HCT116 (cell line): ENCODE data around the gene GARS1. TPM values are rescaled to one million over a fixed set of nuclear protein-coding genes. Genes with fewer than 3 reads are reported as not detected.

ENCODE experiments used
- ATAC-seq: fragments of 200-7000 bp; cut with Tn5 transposase; 2 replicates; pipeline ENCODE4 v1.9.1; 2020; ENCODE audit warnings: mild to moderate bottlenecking, moderate library complexity
- BruUV-seq: library from RNA; stranded (reverse); fragments of 400-500 nt; replicated peaks from 2 replicates; lab custom pipeline; 2021; lab: Mats Ljungman, UMichigan
- CTCF ChIA-PET: fragments of 300-600 bp; sonication (Branson Sonifier 250); formaldehyde crosslinking; loops from one replicate; lab custom pipeline; 2021; ENCODE audit warnings: antibody characterized with exemption; lab: Charles Lee
- POLR2A ChIA-PET: fragments of 300-600, 350-600 bp; sonication (Branson Sonifier 250); formaldehyde crosslinking; loops from one replicate; lab custom pipeline; 2021; ENCODE audit warnings: antibody characterized with exemption; lab: Charles Lee
- RAD21 ChIA-PET, 2 experiments: fragments of 300-600 bp; sonication (Branson Sonifier 250); formaldehyde crosslinking; loops; one replicate each; lab custom pipeline; 2023; ENCODE audit warnings: low total read pairs in 2 of 2; ENCODE audit not compliant: uncharacterized antibody in 2 of 2, unreplicated experiment in 2 of 2, low non-redundant PET in 1 of 2; lab: Charles Lee
- DNase-seq: peaks from one replicate; pipeline ENCODE4 v3.0.0-alpha.2; 2010; ENCODE audit warnings: low read depth, low spot score
- H2AFZ ChIP-seq: fragments of 200-600 bp; shearing (Covaris generic), sonication (generic); 2 replicates; pipeline ENCODE4 v1.6.1; 2017; ENCODE audit warnings: low read depth, mixed run types, mixed read lengths, antibody characterized with exemption, low read length; ENCODE audit not compliant: poor library complexity, severe bottlenecking
- H3K27ac ChIP-seq: 2 replicates; pipeline ENCODE4 v1.5.1; 2012; ENCODE audit warnings: low read depth, low read length
- H3K27me3 ChIP-seq: fragments of 200-600 bp; sonication (generic); 2 replicates; pipeline ENCODE4 v1.6.1; 2016; ENCODE audit warnings: mixed run types, low read length, mixed read lengths; ENCODE audit not compliant: insufficient read depth
- H3K36me3 ChIP-seq, 2 experiments: fragments of 200-500 bp in 1 of 2; fragments of 200-600 bp in 1 of 2; sonication (Bioruptor generic) in 1 of 2; sonication (generic) in 1 of 2; 2 replicates each; pipeline versions ENCODE4 v1.5.1 to v1.6.1; 2014 to 2016; ENCODE audit warnings: low read length in 2 of 2, inconsistent platforms in 1 of 2, mixed read lengths in 1 of 2, mixed run types in 1 of 2; ENCODE audit not compliant: insufficient read depth in 2 of 2, control insufficient read depth in 1 of 2
- H3K4me1 ChIP-seq, 2 experiments: fragments of 200-600 bp in 1 of 2; sonication (generic) in 1 of 2; 2 replicates each; pipeline versions ENCODE4 v1.5.1 to v1.6.1; 2012 to 2017; ENCODE audit warnings: low read length in 2 of 2, inconsistent platforms in 1 of 2, mild to moderate bottlenecking in 1 of 2, mixed read lengths in 1 of 2, mixed run types in 1 of 2, moderate library complexity in 1 of 2; ENCODE audit not compliant: insufficient read depth in 2 of 2, control insufficient read depth in 1 of 2
- H3K4me2 ChIP-seq: fragments of 200-600 bp; sonication (generic); 2 replicates; pipeline ENCODE4 v1.6.1; 2017; ENCODE audit warnings: mixed run types, low read length, mixed read lengths
- H3K4me3 ChIP-seq, 2 experiments: fragments of 200-600 bp in 1 of 2; sonication (generic) in 1 of 2; replicated peaks in 1 of 2; 2 replicates each; pipeline ENCODE4 v1.5.1; 2011 to 2016; ENCODE audit warnings: low read length in 2 of 2, control low read depth in 1 of 2, low read depth in 1 of 2, mild to moderate bottlenecking in 1 of 2, mixed read lengths in 1 of 2, mixed run types in 1 of 2
- H3K79me2 ChIP-seq: fragments of 200-600 bp; sonication (generic); 2 replicates; pipeline ENCODE4 v1.6.1; 2017; ENCODE audit warnings: mild to moderate bottlenecking, mixed run types, low read length, moderate library complexity, mixed read lengths; ENCODE audit not compliant: insufficient read depth
- H3K9ac ChIP-seq: fragments of 200-600 bp; sonication (generic); 2 replicates; pipeline ENCODE4 v1.6.1; 2016; ENCODE audit warnings: low read length, mixed read lengths
- H3K9me2 ChIP-seq: fragments of 200-600 bp; sonication (generic), shearing (Covaris generic); 2 replicates; pipeline ENCODE4 v1.6.1; 2017; ENCODE audit warnings: mixed run types, mild to moderate bottlenecking, moderate library complexity; ENCODE audit not compliant: insufficient read depth
- H3K9me3 ChIP-seq, 2 experiments: fragments of 200-500 bp in 1 of 2; fragments of 200-600 bp in 1 of 2; sonication (Bioruptor generic) in 1 of 2; sonication (generic) in 1 of 2; 2 replicates each; pipeline ENCODE4 v1.6.1; 2014 to 2017; ENCODE audit warnings: low read length in 2 of 2, mixed read lengths in 2 of 2, inconsistent platforms in 1 of 2, low read depth in 1 of 2, mild to moderate bottlenecking in 1 of 2, mixed run types in 1 of 2, moderate library complexity in 1 of 2; ENCODE audit not compliant: control insufficient read depth in 1 of 2, insufficient read depth in 1 of 2
- H4K20me1 ChIP-seq: fragments of 200-600 bp; sonication (generic), shearing (Covaris generic); 2 replicates; pipeline ENCODE4 v1.6.1; 2017; ENCODE audit warnings: mixed run types, mild to moderate bottlenecking, moderate library complexity; ENCODE audit not compliant: insufficient read depth
- CEBPB ChIP-seq: IDR thresholded peaks from 2 replicates; pipeline ENCODE4 v1.6.1; 2012; ENCODE audit warnings: low read depth
- CTCF ChIP-seq, 3 experiments: fragments of 200-600 bp in 1 of 3; sonication (generic) in 1 of 3; IDR thresholded peaks in 2 of 3; conservative IDR thresholded peaks in 1 of 3; 2 replicates each; pipeline ENCODE4 v1.5.1; 2012 to 2017; ENCODE audit warnings: low read depth in 2 of 3, low read length in 2 of 3, antibody characterized with exemption in 1 of 3, borderline replicate concordance in 1 of 3, control low read depth in 1 of 3, mild to moderate bottlenecking in 1 of 3, mixed read lengths in 1 of 3, mixed run types in 1 of 3, moderate library complexity in 1 of 3; ENCODE audit not compliant: insufficient read depth in 1 of 3
- FOSL1 ChIP-seq: IDR thresholded peaks from 2 replicates; pipeline ENCODE4 v1.6.1; 2012; ENCODE audit warnings: low read depth
- POLR2A ChIP-seq: IDR thresholded peaks from 2 replicates; pipeline ENCODE4 v1.7.0; 2011; ENCODE audit warnings: borderline replicate concordance; ENCODE audit not compliant: insufficient read depth, insufficient read length; ENCODE audit errors: extremely low read depth
- POLR2AphosphoS5 ChIP-seq: IDR thresholded peaks from 2 replicates; pipeline ENCODE4 v1.6.1; 2011; ENCODE audit warnings: mild to moderate bottlenecking, low read depth, low read length, moderate library complexity
- RAD21 ChIP-seq: IDR thresholded peaks from 2 replicates; pipeline ENCODE4 v1.6.1; 2012; ENCODE audit warnings: low read depth, mild to moderate bottlenecking
- SIN3A ChIP-seq: IDR thresholded peaks from 2 replicates; pipeline ENCODE4 v1.6.1; 2012; ENCODE audit warnings: low read depth
- YY1 ChIP-seq: IDR thresholded peaks from 2 replicates; pipeline ENCODE4 v1.6.1; 2011; ENCODE audit warnings: low read length, low read depth, moderate library complexity, mild to moderate bottlenecking; ENCODE audit not compliant: insufficient replicate concordance; ENCODE audit errors: extremely low read depth
- ZNF274 ChIP-seq: fragments of 200-500 bp; sonication (Bioruptor generic); IDR thresholded peaks from 2 replicates; pipeline ENCODE4 v1.6.1; 2014; ENCODE audit warnings: mild to moderate bottlenecking, low read depth, low read length, inconsistent platforms
- intact Hi-C: fragments of 100-400 bp; cut with micrococcal nuclease; formaldehyde crosslinking; loops from 2 replicates; pipeline ENCODE4 v1.10.0; 2022
- total RNA-seq: library from RNA; stranded (reverse); gene quantifications from one replicate; pipeline ENCODE4 v1.2.1, GENCODE V29; 2021; ENCODE audit not compliant: unreplicated experiment

The GARS1 gene
- total RNA-seq, 1 experiment from 2014 or later: 329 TPM

GRCh38 chr7:30652132-30652531 is 57.5 kb downstream of the GARS1 start:
- H3K27ac ChIP-seq: no peak overlapping the region
- H4K20me1 ChIP-seq: no peaks in the 10 kb centered on the region
- H3K4me2 ChIP-seq: no peak overlapping the region
- no peak for DNase-seq
- no peak overlapping the region for H3K4me3 ChIP-seq
- RAD21 ChIA-PET: no interaction called here
- BruUV-seq: no TSS peak
- no peaks in the 10 kb centered on the region for H3K79me2 ChIP-seq
- no peak overlapping the region for H3K9ac ChIP-seq
- ATAC-seq: no peak
- POLR2A ChIA-PET: no interaction called here
- intact Hi-C loops: no loop called here
- no peaks in the 10 kb centered on the region for H3K4me1 ChIP-seq
- TF ChIP-seq CTCF (IDR thresholded peaks at IDR 0.05 in 2 of 3, conservative IDR thresholded peaks at IDR 0.05 in 1 of 3; ENCODE audit: borderline replicate concordance in 1 of 3, insufficient read depth in 1 of 3, low read depth in 2 of 3, low read length in 2 of 3): no peak
- TF ChIP-seq RAD21: no peak
- TF ChIP-seq FOSL1: no peak
- TF ChIP-seq ZNF274: no peak
- TF ChIP-seq POLR2AphosphoS5: no peak
- H3K36me3 ChIP-seq: no peaks in the 10 kb centered on the region
- H3K9me2 ChIP-seq: no peaks in the 10 kb centered on the region
- no peaks in the 10 kb centered on the region for H3K9me3 ChIP-seq
- H2AFZ ChIP-seq: no peak overlapping the region
- no peaks in the 10 kb centered on the region for H3K27me3 ChIP-seq
- CTCF ChIA-PET: no interaction called here

GRCh38 chr7:30652698-30653641 is 58.3 kb downstream of the GARS1 start:
- RAD21 ChIA-PET: interaction anchor here in 1 of 2 experiments (0.6 kb wide), 1 partner anchor 95 kb away, joined by 3 read pairs; no protein-coding TSS in a partner anchor
- CTCF ChIA-PET: no interaction called here
- H3K4me3 ChIP-seq: no peak overlapping the region
- no peaks in the 10 kb centered on the region for H3K79me2 ChIP-seq
- H3K4me1 ChIP-seq: no peaks in the 10 kb centered on the region
- no peak for ATAC-seq
- no TSS peak for BruUV-seq
- H3K9me2 ChIP-seq: no peaks in the 10 kb centered on the region
- no peak overlapping the region for H2AFZ ChIP-seq
- no peak for DNase-seq
- no peak overlapping the region for H3K27ac ChIP-seq
- intact Hi-C loops: no loop called here
- TF ChIP-seq YY1: no peak
- TF ChIP-seq SIN3A: no peak
- no peak for TF ChIP-seq FOSL1
- no peak for TF ChIP-seq POLR2A
- TF ChIP-seq CEBPB: no peak
- TF ChIP-seq, all 23 proteins: peak for 0
- H3K27me3 ChIP-seq: no peaks in the 10 kb centered on the region
- H3K4me2 ChIP-seq: no peak overlapping the region
- POLR2A ChIA-PET: no interaction called here
- H3K9me3 ChIP-seq: no peaks in the 10 kb centered on the region
- no peak overlapping the region for H3K9ac ChIP-seq
- H3K36me3 ChIP-seq: no peaks in the 10 kb centered on the region
- H4K20me1 ChIP-seq: no peaks in the 10 kb centered on the region
